Hepatocyte (in vitro differentiated cells): ENCODE data around the gene ZBTB20. TPM values are rescaled to one million over a fixed set of nuclear protein-coding genes. Genes with fewer than 3 reads are reported as not detected.

ENCODE experiments used
- DNase-seq: peaks from one replicate; pipeline ENCODE4 v3.0.0-alpha.2; 2016; ENCODE audit warnings: low spot score
- H2AFZ ChIP-seq: fragments of 200-600 bp; sonication (generic); 2 replicates; pipeline ENCODE4 v1.6.0; 2016; ENCODE audit warnings: antibody characterized with exemption, mild to moderate bottlenecking
- H3K27ac ChIP-seq: fragments of 200-600 bp; sonication (generic); 2 replicates; pipeline ENCODE4 v1.5.1; 2016; ENCODE audit warnings: mild to moderate bottlenecking
- H3K27me3 ChIP-seq: fragments of 200-600 bp; sonication (generic); 2 replicates; pipeline ENCODE4 v1.6.1; 2016
- H3K36me3 ChIP-seq: fragments of 200-600 bp; sonication (generic); replicated peaks from 2 replicates; pipeline ENCODE4 v1.5.1; 2016; ENCODE audit warnings: low read depth; ENCODE audit not compliant: insufficient read depth
- H3K4me1 ChIP-seq: fragments of 200-600 bp; sonication (generic); 2 replicates; pipeline ENCODE4 v1.5.1; 2016; ENCODE audit warnings: mild to moderate bottlenecking, moderate library complexity; ENCODE audit not compliant: insufficient read depth
- H3K4me2 ChIP-seq: fragments of 200-600 bp; sonication (generic); 2 replicates; pipeline ENCODE4 v1.6.0; 2016
- H3K4me3 ChIP-seq: fragments of 200-600 bp; sonication (generic); 2 replicates; pipeline ENCODE4 v1.5.1; 2016; ENCODE audit warnings: mild to moderate bottlenecking
- H3K79me2 ChIP-seq: fragments of 200-600 bp; sonication (generic); 2 replicates; pipeline ENCODE4 v1.6.0; 2017; ENCODE audit warnings: mild to moderate bottlenecking
- H3K9me2 ChIP-seq: fragments of 200-600 bp; sonication (generic); replicated peaks from 2 replicates; pipeline ENCODE4 v1.6.0; 2017; ENCODE audit warnings: mild to moderate bottlenecking; ENCODE audit not compliant: insufficient read depth
- H3K9me3 ChIP-seq: fragments of 200-600 bp; sonication (generic); 2 replicates; pipeline ENCODE4 v1.5.1; 2016; ENCODE audit warnings: low read depth, mild to moderate bottlenecking
- H4K20me1 ChIP-seq: fragments of 200-600 bp; sonication (generic); 2 replicates; pipeline ENCODE4 v1.6.0; 2016; ENCODE audit warnings: mild to moderate bottlenecking; ENCODE audit not compliant: insufficient read depth, poor library complexity, severe bottlenecking
- EZH2 ChIP-seq: fragments of 200-600 bp; sonication (generic); IDR thresholded peaks from 2 replicates; pipeline ENCODE4 v1.6.1; 2016; ENCODE audit warnings: antibody characterized with exemption, mild to moderate bottlenecking, borderline replicate concordance
- EZH2phosphoT487 ChIP-seq: fragments of 200-600 bp; sonication (generic); IDR thresholded peaks from one replicate; pipeline ENCODE4 v1.6.1; 2018; ENCODE audit warnings: antibody characterized with exemption, mild to moderate bottlenecking, low read depth, moderate library complexity; ENCODE audit not compliant: unreplicated experiment, severe bottlenecking
- WGBS: methylation state at CpG from one replicate; pipeline ENCODE4 v1.1.6; 2016; ENCODE audit warnings: low lambda C conversion rate; ENCODE audit errors: missing lambda C conversion rate; 5-methylcytosine and 5-hydroxymethylcytosine counted together
- polyA plus RNA-seq: library from polyadenylated mRNA; unstranded; fragments of >200 nt; fragmentation: Nextera tagmentation; extraction: Ambion mirVana; gene quantifications from 2 replicates; pipeline ENCODE4 v1.2.1, GENCODE V29; 2016
- total RNA-seq: library from RNA; depleted of rRNA; stranded (reverse); fragments of >200 nt; gene quantifications from 2 replicates; pipeline ENCODE4 v1.2.3, GENCODE V29; 2014
- TF ChIP-seq, protein P1 (sequence below): fragments of 200-600 bp; sonication (generic); IDR thresholded peaks from 2 replicates; pipeline ENCODE4 v1.5.1; 2016; ENCODE audit warnings: antibody characterized with exemption, mild to moderate bottlenecking; ENCODE audit not compliant: poor library complexity

Gene ZBTB20
- total and polyA plus RNA-seq, 2 experiments from 2014 or later, result 25.8 to 28.0 TPM

DNA sequence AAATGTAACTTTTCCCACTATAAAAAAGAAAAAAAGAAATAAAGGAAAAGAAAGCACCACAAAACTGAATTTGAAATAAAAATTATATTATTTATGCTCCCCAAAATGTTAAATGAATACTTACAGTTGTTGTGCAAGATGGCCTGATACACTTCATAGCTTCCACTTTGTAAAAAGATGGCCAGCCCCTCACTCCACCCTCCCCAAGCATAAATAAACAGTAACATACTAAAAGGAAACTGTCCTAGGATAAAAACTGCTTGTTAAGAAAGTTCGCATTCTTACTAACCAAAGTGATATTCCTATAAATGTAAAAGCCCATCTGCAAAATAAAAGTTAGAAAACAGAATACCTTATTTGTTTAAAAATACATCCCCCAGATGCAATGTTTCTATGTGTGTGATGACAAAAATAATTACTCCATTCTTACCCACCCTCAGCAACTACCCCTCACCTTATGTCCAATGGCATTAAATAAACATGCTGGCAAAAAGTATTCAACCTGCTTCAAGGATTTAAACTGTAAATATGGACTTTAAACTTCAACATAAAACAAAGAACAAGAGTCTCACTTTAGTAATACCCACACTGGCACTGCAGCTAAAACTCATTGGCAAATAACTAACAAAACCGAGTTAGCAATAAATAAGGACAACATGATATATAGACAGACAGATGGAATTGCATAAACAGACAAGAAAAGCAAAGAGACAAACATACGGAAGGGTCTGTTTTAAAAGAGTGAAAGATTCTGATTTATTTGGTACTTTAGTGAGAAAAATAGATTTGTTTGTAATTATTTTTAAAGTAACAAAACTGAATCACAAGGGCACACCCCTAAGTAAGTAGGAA, 47.7 kb downstream of the ZBTB20 start:
- Histone ChIP-seq H3K9me3 (no peaks in the 10 kb centered on the region), H3K27me3 (no peaks in the 10 kb centered on the region), H3K36me3 (no peaks in the 10 kb centered on the region), H3K4me3 (peak overlapping the region; percentile 25), H3K4me2 (peak overlapping the region; percentile 72), H3K79me2 (peaks cover 5% of the 10 kb centered on the region), H4K20me1 (no peaks in the 10 kb centered on the region), H2AFZ (peak overlapping the region; percentile 71), H3K9me2 (no peaks in the 10 kb centered on the region), H3K4me1 (no peaks in the 10 kb centered on the region), H3K27ac (peak overlapping the region; percentile 82)
- no peak for DNase-seq
- TF ChIP-seq EZH2phosphoT487 (no peak), EZH2 (no peak)
- TF ChIP-seq, protein P1, sequence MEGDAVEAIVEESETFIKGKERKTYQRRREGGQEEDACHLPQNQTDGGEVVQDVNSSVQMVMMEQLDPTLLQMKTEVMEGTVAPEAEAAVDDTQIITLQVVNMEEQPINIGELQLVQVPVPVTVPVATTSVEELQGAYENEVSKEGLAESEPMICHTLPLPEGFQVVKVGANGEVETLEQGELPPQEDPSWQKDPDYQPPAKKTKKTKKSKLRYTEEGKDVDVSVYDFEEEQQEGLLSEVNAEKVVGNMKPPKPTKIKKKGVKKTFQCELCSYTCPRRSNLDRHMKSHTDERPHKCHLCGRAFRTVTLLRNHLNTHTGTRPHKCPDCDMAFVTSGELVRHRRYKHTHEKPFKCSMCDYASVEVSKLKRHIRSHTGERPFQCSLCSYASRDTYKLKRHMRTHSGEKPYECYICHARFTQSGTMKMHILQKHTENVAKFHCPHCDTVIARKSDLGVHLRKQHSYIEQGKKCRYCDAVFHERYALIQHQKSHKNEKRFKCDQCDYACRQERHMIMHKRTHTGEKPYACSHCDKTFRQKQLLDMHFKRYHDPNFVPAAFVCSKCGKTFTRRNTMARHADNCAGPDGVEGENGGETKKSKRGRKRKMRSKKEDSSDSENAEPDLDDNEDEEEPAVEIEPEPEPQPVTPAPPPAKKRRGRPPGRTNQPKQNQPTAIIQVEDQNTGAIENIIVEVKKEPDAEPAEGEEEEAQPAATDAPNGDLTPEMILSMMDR, result no peak
- WGBS, result 39% methylated on average over 3 of the region's 3 CpGs

DNA sequence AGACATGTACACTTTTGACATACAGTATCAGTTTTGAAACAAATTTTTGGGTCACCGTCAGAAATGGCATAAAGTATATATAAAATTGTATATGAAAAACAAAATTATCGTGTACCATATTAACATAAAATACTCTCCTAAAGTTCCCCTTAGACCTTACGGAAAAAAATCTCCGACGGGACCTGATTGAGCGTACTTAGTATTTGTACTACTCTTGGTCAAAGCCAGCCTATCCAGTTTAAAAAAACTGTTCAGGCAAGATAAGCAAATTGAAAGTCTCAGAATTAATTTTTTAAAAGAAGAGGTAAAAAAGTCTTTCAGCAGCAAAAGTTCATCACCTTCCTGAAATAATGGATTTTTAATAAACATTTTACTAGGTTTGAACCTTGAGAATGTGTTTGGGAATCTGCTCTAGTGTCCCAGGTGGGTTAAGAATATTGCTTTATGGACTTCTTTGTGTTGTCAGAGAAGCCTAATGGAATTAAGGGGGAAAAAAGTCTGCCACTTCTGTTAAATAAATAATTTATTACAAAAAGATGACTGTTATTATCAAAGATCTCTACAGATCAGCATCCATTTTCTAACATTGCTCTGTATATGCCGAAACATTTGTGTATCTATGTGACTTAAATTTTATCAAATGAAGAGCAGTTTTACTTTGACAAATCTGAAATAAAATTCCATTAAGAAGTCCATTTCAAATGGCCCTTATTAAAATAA, 48.6 kb downstream of the ZBTB20 start:
- H3K4me3 ChIP-seq, result peak overlapping the region; percentile 25
- no peaks in the 10 kb centered on the region for H3K4me1 ChIP-seq
- TF ChIP-seq, protein P1, result no peak
- TF ChIP-seq EZH2phosphoT487, result no peak
- TF ChIP-seq EZH2, result no peak
- H3K27me3 ChIP-seq, result no peaks in the 10 kb centered on the region
- peaks cover 5% of the 10 kb centered on the region for H3K79me2 ChIP-seq
- H3K36me3 ChIP-seq, result no peaks in the 10 kb centered on the region
- DNase-seq, result no peak
- H3K9me3 ChIP-seq, result no peaks in the 10 kb centered on the region
- H3K27ac ChIP-seq, result peak overlapping the region; percentile 82
- H3K9me2 ChIP-seq, result no peaks in the 10 kb centered on the region
- 93% methylated on average over 7 of the region's 7 CpGs for WGBS
- H2AFZ ChIP-seq, result peak overlapping the region; percentile 71
- H4K20me1 ChIP-seq, result no peaks in the 10 kb centered on the region
- peak overlapping the region; percentile 72 for H3K4me2 ChIP-seq

DNA sequence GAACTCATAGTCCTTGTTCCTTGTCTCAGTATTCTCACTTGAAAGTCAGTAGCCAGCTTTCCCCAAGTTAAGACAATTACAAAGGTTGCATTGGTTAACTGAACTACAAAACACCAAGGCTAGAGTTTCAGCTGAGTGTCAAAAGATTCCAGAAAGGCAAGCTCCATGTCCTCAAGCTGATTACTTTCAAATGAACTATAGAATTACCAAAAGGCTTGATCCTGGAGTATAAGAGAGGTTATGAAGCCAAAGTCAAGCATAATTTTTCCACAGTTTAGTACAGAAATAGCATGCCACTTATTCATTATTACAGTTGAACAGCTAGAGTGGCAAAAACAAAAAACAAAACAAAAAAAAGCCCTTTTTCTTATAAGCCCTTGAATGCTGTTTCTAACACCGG, 51.9 kb downstream of the ZBTB20 start:
- H3K27me3 ChIP-seq, result no peaks in the 10 kb centered on the region
- H3K27ac ChIP-seq, result no peak overlapping the region
- DNase-seq, result no peak
- no peaks in the 10 kb centered on the region for H3K9me2 ChIP-seq
- H2AFZ ChIP-seq, result no peak overlapping the region
- no peak overlapping the region for H3K4me2 ChIP-seq
- H3K79me2 ChIP-seq, result peaks cover 9% of the 10 kb centered on the region
- 83% methylated on average over 1 of the region's 1 CpG for WGBS
- no peaks in the 10 kb centered on the region for H4K20me1 ChIP-seq
- H3K4me1 ChIP-seq, result no peaks in the 10 kb centered on the region
- TF ChIP-seq EZH2, result no peak
- TF ChIP-seq EZH2phosphoT487, result no peak
- TF ChIP-seq, protein P1, result no peak
- no peak overlapping the region for H3K4me3 ChIP-seq
- no peaks in the 10 kb centered on the region for H3K36me3 ChIP-seq
- no peaks in the 10 kb centered on the region for H3K9me3 ChIP-seq
